Neutrophil (primary cell): Measurements from ENCODE around the gene SETD2.

Experiments used
- H3K27ac ChIP-seq: fragments of 200-600 bp; sonication (generic); 2 replicates; pipeline ENCODE4 v1.5.1; 2016; ENCODE audit warnings: mild to moderate bottlenecking, moderate library complexity
- H3K27me3 ChIP-seq: fragments of 200-600 bp; sonication (generic); 2 replicates; pipeline ENCODE4 v1.6.0; 2016; ENCODE audit warnings: mild to moderate bottlenecking
- H3K36me3 ChIP-seq: fragments of 200-600 bp; sonication (generic); 2 replicates; pipeline ENCODE4 v1.5.1; 2017
- H3K4me1 ChIP-seq, 2 experiments: fragments of 200-600 bp in 1 of 2; sonication (generic) in 1 of 2; 1 replicate in 1 of 2; 2 replicates in 1 of 2; pipeline versions ENCODE4 v1.5.1 to v1.6.1; 2013 to 2016; ENCODE audit warnings: low read depth in 1 of 2, low read length in 1 of 2, mild to moderate bottlenecking in 1 of 2, moderate library complexity in 1 of 2; ENCODE audit not compliant: control insufficient read depth in 1 of 2, insufficient read depth in 1 of 2
- H3K4me3 ChIP-seq, 2 experiments: fragments of 200-600 bp in 1 of 2; sonication (generic) in 1 of 2; 1 replicate in 1 of 2; 2 replicates in 1 of 2; pipeline ENCODE4 v1.5.1; 2013 to 2016; ENCODE audit warnings: low read depth in 1 of 2, low read length in 1 of 2, mild to moderate bottlenecking in 1 of 2, moderate library complexity in 1 of 2
- H3K9me3 ChIP-seq: fragments of 200-600 bp; sonication (generic); 2 replicates; pipeline ENCODE4 v1.5.1; 2016
- CTCF ChIP-seq: fragments of 200-600 bp; sonication (generic); IDR thresholded peaks from 2 replicates; pipeline ENCODE4 v1.5.1; 2016; ENCODE audit warnings: antibody characterized with exemption

SETD2 gene

GRCh38 chr3:47002171-47003055, 161.5 kb downstream of the SETD2 start:
- Histone ChIP-seq H3K27me3 (no peaks in the 10 kb centered on the region), H3K4me3 (no peak overlapping the region), H3K27ac (no peak overlapping the region), H3K9me3 (peaks cover 6% of the 10 kb centered on the region), H3K36me3 (peaks cover 100% of the 10 kb centered on the region), H3K4me1 (peaks cover 5 to 10% of the 10 kb centered on the region in 2 experiments)
- TF ChIP-seq CTCF, result no peak

GRCh38 chr3:47001731-47002170, 162.2 kb downstream of the SETD2 start:
- Histone ChIP-seq H3K9me3 (peaks cover under 1% of the 10 kb centered on the region), H3K4me1 (peaks cover 9 to 12% of the 10 kb centered on the region in 2 experiments), H3K36me3 (peaks cover 100% of the 10 kb centered on the region), H3K27me3 (no peaks in the 10 kb centered on the region), H3K4me3 (no peak overlapping the region), H3K27ac (no peak overlapping the region)
- no peak for TF ChIP-seq CTCF

- Histone ChIP-seq H3K27ac (peak overlapping the region; percentile 27), H3K9me3 (no peaks in the 10 kb centered on the region), H3K4me1 (peaks cover 9 to 17% of the 10 kb centered on the region in 2 experiments), H3K36me3 (peaks cover 100% of the 10 kb centered on the region), H3K27me3 (no peaks in the 10 kb centered on the region), H3K4me3 (no peak overlapping the region)
- TF ChIP-seq CTCF, result no peak
Observed at GRCh38 chr3:47000922-47001730, 162.8 kb downstream of the SETD2 start.

GRCh38 chr3:47000198-47000815, 163.6 kb downstream of the SETD2 start:
- peaks cover 100% of the 10 kb centered on the region for H3K36me3 ChIP-seq
- H3K27ac ChIP-seq, result peak overlapping the region; percentile 27
- H3K9me3 ChIP-seq, result no peaks in the 10 kb centered on the region
- H3K27me3 ChIP-seq, result no peaks in the 10 kb centered on the region
- H3K4me3 ChIP-seq, result no peak overlapping the region
- TF ChIP-seq CTCF, result no peak
- peaks cover 9 to 17% of the 10 kb centered on the region in 2 experiments for H3K4me1 ChIP-seq

GRCh38 chr3:46999516-47000197, 164.3 kb downstream of the SETD2 start:
- Histone ChIP-seq H3K4me1 (peaks cover 9 to 17% of the 10 kb centered on the region in 2 experiments), H3K36me3 (peaks cover 100% of the 10 kb centered on the region)

More at GRCh38 chr3:46999516-47000197, 164.3 kb downstream of the SETD2 start:
- Histone ChIP-seq H3K4me3 (no peak overlapping the region), H3K9me3 (no peaks in the 10 kb centered on the region), H3K27ac (peak overlapping the region; percentile 38), H3K27me3 (no peaks in the 10 kb centered on the region)
- TF ChIP-seq CTCF, result no peak
